Neural crest cell (in vitro differentiated cells): ENCODE measurements around the gene DLGAP4. TPM values are rescaled to one million over a fixed set of nuclear protein-coding genes. Genes with fewer than 3 reads are reported as not detected.

Source experiments
- DNase-seq: peaks from one replicate; pipeline ENCODE4 v3.0.0; 2021; ENCODE audit warnings: low read depth, mixed read lengths, low spot score
- H3K27ac Mint-ChIP-seq: one replicate; pipeline ENCODE4 v1.8.0; 2021; ENCODE audit warnings: mild to moderate bottlenecking, mixed read lengths; ENCODE audit not compliant: unreplicated experiment
- H3K27me3 Mint-ChIP-seq: 2 replicates; pipeline ENCODE4 v1.8.0; 2021; ENCODE audit warnings: low read depth, mild to moderate bottlenecking, mixed read lengths
- H3K36me3 Mint-ChIP-seq: 2 replicates; pipeline ENCODE4 v1.8.0; 2021; ENCODE audit warnings: low read depth, mild to moderate bottlenecking, mixed read lengths
- H3K4me1 Mint-ChIP-seq: 2 replicates; pipeline ENCODE4 v1.8.0; 2021; ENCODE audit warnings: mixed read lengths
- H3K4me3 Mint-ChIP-seq: one replicate; pipeline ENCODE4 v1.8.0; 2021; ENCODE audit warnings: mild to moderate bottlenecking, mixed read lengths
- H3K9me3 Mint-ChIP-seq: 2 replicates; pipeline ENCODE4 v1.8.0; 2021; ENCODE audit warnings: mixed read lengths
- CTCF ChIP-seq: fragments of 200-600 bp; sonication (generic); conservative IDR thresholded peaks from 2 replicates; pipeline ENCODE4 v1.5.0; 2021; ENCODE audit warnings: antibody characterized with exemption, mild to moderate bottlenecking
- total RNA-seq: library from RNA; stranded (reverse); gene quantifications from 2 replicates; pipeline ENCODE4 v1.2.1, GENCODE V29; 2021

The DLGAP4 gene
- total RNA-seq, 1 donor from 2014 or later = 95.6 TPM

DNA sequence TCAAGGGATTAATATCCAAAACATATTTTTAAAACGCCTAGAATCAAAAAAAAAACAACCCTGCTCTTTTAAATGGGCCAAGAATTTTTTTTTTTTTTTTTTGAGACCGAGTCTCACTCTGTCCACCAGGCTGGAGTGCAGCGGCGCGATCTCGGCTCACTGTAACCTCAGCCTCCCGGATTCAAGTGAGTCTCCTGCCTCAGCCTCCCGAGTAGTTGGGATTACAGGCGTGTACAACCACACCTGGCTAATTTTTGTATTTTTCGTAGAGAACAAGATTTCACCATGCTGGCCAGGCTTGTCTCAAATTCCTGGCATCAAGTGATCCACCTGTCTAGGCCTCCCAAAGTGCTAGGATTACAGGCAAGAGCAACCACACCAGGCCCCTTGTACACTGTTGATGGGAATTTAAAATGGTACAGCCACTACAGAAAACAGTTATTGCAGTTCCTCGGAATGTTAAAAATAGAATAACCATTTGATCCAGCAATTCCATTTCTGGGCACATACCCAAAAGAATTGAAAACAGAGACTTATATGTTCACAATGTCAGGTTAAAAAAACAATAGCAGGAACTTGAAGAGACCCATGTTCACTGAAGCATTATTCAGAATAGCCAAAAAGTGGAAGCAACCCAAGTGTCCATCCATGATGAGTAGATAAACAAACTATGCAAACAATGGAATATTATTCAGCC is 232.0 kb downstream of the DLGAP4 start:
- no peak overlapping the region for H3K4me3 Mint-ChIP-seq
- no peaks in the 10 kb centered on the region for H3K27me3 Mint-ChIP-seq
- peaks cover 14% of the 10 kb centered on the region for H3K4me1 Mint-ChIP-seq
- TF ChIP-seq CTCF = no peak
- no peak for DNase-seq
- no peak overlapping the region for H3K27ac Mint-ChIP-seq
- H3K36me3 Mint-ChIP-seq = no peaks in the 10 kb centered on the region
- no peaks in the 10 kb centered on the region for H3K9me3 Mint-ChIP-seq

DNA sequence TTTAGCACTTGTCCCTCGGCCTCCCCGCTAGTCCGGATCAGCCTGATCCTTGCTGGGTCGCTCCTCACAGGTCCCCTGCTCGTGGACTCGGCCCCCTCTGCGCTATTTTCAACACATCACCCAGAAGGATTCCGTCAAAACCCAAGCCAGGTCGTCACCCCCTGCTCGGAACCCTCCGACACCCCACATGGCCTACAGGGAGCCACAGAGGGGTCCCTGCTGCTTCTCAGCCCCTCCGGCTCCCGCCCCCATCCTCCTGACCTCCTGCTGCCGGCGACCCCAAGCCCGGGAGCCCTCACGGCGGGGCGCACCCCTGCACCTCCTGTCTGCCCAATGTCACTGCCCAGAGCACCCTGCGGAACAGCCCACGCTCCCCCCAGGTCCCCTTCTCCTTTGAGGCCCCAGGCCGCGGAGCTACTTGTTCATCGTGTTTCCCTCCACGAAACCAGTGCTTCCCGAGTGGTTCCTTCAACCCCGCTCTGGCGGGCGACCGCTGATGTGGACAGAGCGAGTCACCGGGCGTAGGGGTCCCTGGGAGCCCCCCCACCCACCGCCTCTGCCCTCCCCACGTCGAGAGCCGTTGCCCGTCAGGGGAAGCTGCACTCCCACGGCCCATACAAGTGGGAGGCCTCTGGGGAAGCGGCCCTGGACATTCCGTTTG is 234.5 kb downstream of the DLGAP4 start:
- no peaks in the 10 kb centered on the region for H3K27me3 Mint-ChIP-seq
- peak overlapping the region; percentile 27 for H3K4me3 Mint-ChIP-seq
- DNase-seq = no peak

GRCh38 chr20:36541227-36541767 is 235.2 kb downstream of the DLGAP4 start, which contains the start of gene MYL9:
Gene MYL9, plus strand, starts transcription at chr20:36541519. Its CDS starts 3,366 bp downstream, at chr20:36544885.
- no peaks in the 10 kb centered on the region for H3K36me3 Mint-ChIP-seq
- peak; percentile 36 for DNase-seq
- peak within 1 kb of the TSS; percentile 49 for H3K4me3 Mint-ChIP-seq
- no peak for TF ChIP-seq CTCF
- peaks cover 14% of the 10 kb centered on the region for H3K4me1 Mint-ChIP-seq
- H3K27ac Mint-ChIP-seq = no peak within 1 kb of the TSS
- H3K9me3 Mint-ChIP-seq = no peaks in the 10 kb centered on the region
- H3K27me3 Mint-ChIP-seq = no peaks in the 10 kb centered on the region

More for the DNA sequence above, 234.5 kb downstream of the DLGAP4 start:
- H3K4me1 Mint-ChIP-seq = peaks cover 14% of the 10 kb centered on the region
- H3K36me3 Mint-ChIP-seq = no peaks in the 10 kb centered on the region
- no peak overlapping the region for H3K27ac Mint-ChIP-seq
- no peak for TF ChIP-seq CTCF
- H3K9me3 Mint-ChIP-seq = no peaks in the 10 kb centered on the region

GRCh38 chr20:36541768-36542488 is 235.8 kb downstream of the DLGAP4 start:
- Mint-ChIP-seq H3K27me3 (no peaks in the 10 kb centered on the region), H3K4me1 (peaks cover 12% of the 10 kb centered on the region), H3K4me3 (peak overlapping the region; percentile 49), H3K27ac (no peak overlapping the region), H3K36me3 (no peaks in the 10 kb centered on the region), H3K9me3 (no peaks in the 10 kb centered on the region)
- TF ChIP-seq CTCF = peak; percentile 60
- peak; percentile 41 for DNase-seq

DNA sequence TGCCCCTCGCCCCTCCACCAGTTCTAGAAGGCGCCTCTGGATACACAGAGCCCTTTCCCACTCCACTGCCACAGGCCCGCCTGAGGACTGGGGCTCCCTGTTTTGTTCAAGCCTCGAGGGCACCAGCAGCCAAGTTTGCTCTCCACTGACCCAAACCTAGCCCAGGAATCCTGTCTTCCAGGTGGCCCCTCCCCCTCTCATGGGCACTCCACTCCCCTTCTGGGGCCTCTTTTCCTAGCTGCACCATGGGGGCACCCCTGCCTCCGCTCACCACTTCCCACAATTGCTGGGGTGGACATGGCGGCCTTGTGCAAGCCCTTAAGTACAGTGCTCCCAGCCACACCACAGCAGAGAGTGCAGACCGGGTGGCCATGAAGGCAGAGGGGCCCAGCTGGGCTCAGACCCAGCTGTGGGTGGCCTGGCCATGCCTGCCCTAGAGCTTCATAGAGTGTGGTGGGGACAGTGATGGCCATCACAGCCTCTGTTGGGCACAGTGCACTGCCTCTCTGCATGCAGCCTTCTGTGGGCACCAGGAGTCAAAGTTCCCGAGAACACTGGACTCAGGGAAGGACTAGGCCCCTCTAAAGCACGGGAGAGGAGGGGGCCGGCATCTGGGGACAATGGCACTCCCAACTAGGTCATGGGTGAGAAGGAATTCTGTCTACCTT is 236.5 kb downstream of the DLGAP4 start:
- no peak for TF ChIP-seq CTCF
- Mint-ChIP-seq H3K27ac (no peak overlapping the region), H3K9me3 (no peaks in the 10 kb centered on the region), H3K4me1 (peaks cover 10% of the 10 kb centered on the region), H3K27me3 (no peaks in the 10 kb centered on the region), H3K36me3 (no peaks in the 10 kb centered on the region), H3K4me3 (no peak overlapping the region)
- DNase-seq = no peak
